H1 (cell line): ENCODE results near the gene RDH14. TPM values are rescaled to one million over a fixed set of nuclear protein-coding genes. Genes with fewer than 3 reads are reported as not detected.

ENCODE experiments used
- CTCF ChIA-PET: fragments of 300-600 bp; sonication (Branson Sonifier 250); formaldehyde crosslinking; loops from one replicate; lab custom pipeline; 2021; ENCODE audit not compliant: partially characterized antibody; lab: Charles Lee
- POLR2A ChIA-PET: fragments of 300-600 bp; sonication (Branson Sonifier 250); formaldehyde crosslinking; loops from one replicate; lab custom pipeline; 2021; ENCODE audit warnings: inconsistent platforms; ENCODE audit not compliant: partially characterized antibody; lab: Charles Lee
- DNase-seq, 2 experiments: peaks; one replicate each; pipeline versions ENCODE4 v3.0.0 to v3.0.0-alpha.2; 2010 to 2022; ENCODE audit warnings: low spot score in 2 of 2, low read depth in 1 of 2, mixed read lengths in 1 of 2
- FAIRE-seq: peaks from 2 replicates; lab custom pipeline; 2011; peaks lifted over from hg19 to GRCh38; lab: Jason Lieb, UNC
- H2AFZ ChIP-seq: 2 replicates; pipeline ENCODE4 v1.8.1; 2012; ENCODE audit warnings: low read length, inconsistent platforms
- H2AK5ac ChIP-seq: 2 replicates; pipeline ENCODE4 v1.6.1; 2013; ENCODE audit warnings: low read depth, low read length
- H2BK120ac ChIP-seq: replicated peaks from 2 replicates; pipeline ENCODE3; 2013; ENCODE audit warnings: low read depth, low read length, inconsistent platforms
- H2BK12ac ChIP-seq: 2 replicates; pipeline ENCODE4 v1.6.1; 2013; ENCODE audit warnings: low read depth, low read length
- H2BK15ac ChIP-seq: 2 replicates; pipeline ENCODE4 v1.6.1; 2013; ENCODE audit warnings: low read length
- H2BK20ac ChIP-seq: 2 replicates; pipeline ENCODE4 v1.6.1; 2013; ENCODE audit warnings: low read length
- H2BK5ac ChIP-seq: 2 replicates; pipeline ENCODE4 v1.6.1; 2013; ENCODE audit warnings: low read depth, low read length
- H3K14ac ChIP-seq: 2 replicates; pipeline ENCODE4 v1.6.1; 2013; ENCODE audit warnings: inconsistent platforms; ENCODE audit not compliant: insufficient read length
- H3K18ac ChIP-seq: 2 replicates; pipeline ENCODE4 v1.6.1; 2013; ENCODE audit warnings: low read length; ENCODE audit errors: extremely low read depth
- H3K23ac ChIP-seq: 2 replicates; pipeline ENCODE4 v1.6.1; 2013; ENCODE audit warnings: inconsistent platforms; ENCODE audit not compliant: insufficient read length
- H3K23me2 ChIP-seq: 2 replicates; pipeline ENCODE4 v1.6.1; 2013; ENCODE audit warnings: low read depth, low read length
- H3K27ac ChIP-seq: 2 replicates; pipeline ENCODE4 v1.6.1; 2011; ENCODE audit warnings: low read depth, low read length, inconsistent platforms
- H3K27me3 ChIP-seq, 4 experiments: replicated peaks in 1 of 4; 1 replicate in 1 of 4; 2 replicates in 3 of 4; pipeline versions ENCODE4 v1.6.1 to v1.8.1; 2011 to 2013; ENCODE audit warnings: low read length in 3 of 4, mild to moderate bottlenecking in 3 of 4, inconsistent platforms in 2 of 4, mixed read lengths in 2 of 4, moderate library complexity in 1 of 4; ENCODE audit not compliant: control insufficient read depth in 3 of 4, insufficient read depth in 3 of 4; ENCODE audit errors: extremely low read depth in 1 of 4
- H3K36me3 ChIP-seq, 4 experiments: 2 replicates each; pipeline versions ENCODE4 v1.6.1 to v1.8.1; 2011 to 2013; ENCODE audit warnings: mild to moderate bottlenecking in 4 of 4, low read length in 3 of 4, moderate library complexity in 2 of 4, control low read depth in 1 of 4, inconsistent platforms in 1 of 4; ENCODE audit not compliant: insufficient read depth in 4 of 4, control insufficient read depth in 2 of 4
- H3K4ac ChIP-seq: replicated peaks from 2 replicates; pipeline ENCODE3; 2013; ENCODE audit warnings: low read length, low read depth, mixed read lengths, inconsistent platforms; ENCODE audit not compliant: insufficient read length
- H3K4me1 ChIP-seq, 4 experiments: replicated peaks in 1 of 4; 1 replicate in 1 of 4; 2 replicates in 3 of 4; pipeline versions ENCODE4 v1.6.1 to v1.8.1; 2011 to 2013; ENCODE audit warnings: low read length in 3 of 4, inconsistent platforms in 2 of 4, mixed read lengths in 1 of 4; ENCODE audit not compliant: insufficient read depth in 4 of 4, control insufficient read depth in 3 of 4
- H3K4me2 ChIP-seq, 2 experiments: 2 replicates each; pipeline versions ENCODE4 v1.6.1 to v1.8.1; 2011 to 2013; ENCODE audit warnings: low read depth in 2 of 2, low read length in 2 of 2, control low read depth in 1 of 2, inconsistent platforms in 1 of 2, mild to moderate bottlenecking in 1 of 2; ENCODE audit not compliant: insufficient read depth in 1 of 2
- H3K4me3 ChIP-seq, 4 experiments: fragments of 200-600, 300-600 bp in 1 of 4; sonication (generic), shearing (Covaris generic), sonication (Bioruptor Twin) in 1 of 4; 2 replicates each; pipeline versions ENCODE4 v1.5.1 to v1.8.1; 2011 to 2016; ENCODE audit warnings: low read length in 4 of 4, low read depth in 3 of 4, control low read depth in 2 of 4, inconsistent platforms in 2 of 4, mild to moderate bottlenecking in 2 of 4, mixed read lengths in 1 of 4, moderate library complexity in 1 of 4; ENCODE audit not compliant: insufficient read depth in 2 of 4; ENCODE audit errors: extremely low read depth in 1 of 4
- H3K56ac ChIP-seq: replicated peaks from 2 replicates; pipeline ENCODE3; 2013; ENCODE audit warnings: low read depth, mild to moderate bottlenecking, mixed read lengths, low read length, inconsistent platforms; ENCODE audit not compliant: insufficient read length
- H3K79me1 ChIP-seq: 2 replicates; pipeline ENCODE4 v1.6.1; 2013; ENCODE audit warnings: low read depth, low read length, control low read depth
- H3K79me2 ChIP-seq, 2 experiments: 2 replicates each; pipeline versions ENCODE4 v1.6.1 to v1.8.1; 2012 to 2013; ENCODE audit warnings: low read length in 2 of 2, mild to moderate bottlenecking in 2 of 2, inconsistent platforms in 1 of 2; ENCODE audit not compliant: insufficient read depth in 2 of 2, control insufficient read depth in 1 of 2
- H3K9ac ChIP-seq, 4 experiments: replicated peaks in 1 of 4; 1 replicate in 1 of 4; 2 replicates in 3 of 4; pipeline versions ENCODE4 v1.6.1 to v1.8.1; 2011 to 2013; ENCODE audit warnings: low read depth in 3 of 4, low read length in 3 of 4, control low read depth in 2 of 4, mild to moderate bottlenecking in 2 of 4, moderate library complexity in 2 of 4, inconsistent platforms in 1 of 4; ENCODE audit errors: extremely low read depth in 1 of 4
- H3K9me3 ChIP-seq, 2 experiments: 2 replicates each; pipeline versions ENCODE4 v1.6.1 to v1.8.1; 2012 to 2013; ENCODE audit warnings: mild to moderate bottlenecking in 2 of 2, moderate library complexity in 2 of 2, control low read depth in 1 of 2, inconsistent platforms in 1 of 2, low read depth in 1 of 2, low read length in 1 of 2, mixed read lengths in 1 of 2; ENCODE audit not compliant: insufficient read depth in 2 of 2
- H4K20me1 ChIP-seq, 2 experiments: replicated peaks in 1 of 2; 2 replicates each; pipeline versions ENCODE3 to v1.8.1; 2011 to 2013; ENCODE audit warnings: inconsistent platforms in 2 of 2, low read length in 2 of 2, mild to moderate bottlenecking in 1 of 2; ENCODE audit not compliant: insufficient read depth in 2 of 2, control insufficient read depth in 1 of 2
- H4K5ac ChIP-seq: 2 replicates; pipeline ENCODE4 v1.6.1; 2013; ENCODE audit warnings: low read length, low read depth, mixed read lengths, inconsistent platforms; ENCODE audit not compliant: insufficient read length
- H4K8ac ChIP-seq: 2 replicates; pipeline ENCODE4 v1.8.0; 2013; ENCODE audit warnings: mild to moderate bottlenecking, moderate library complexity, low read length, inconsistent platforms; ENCODE audit not compliant: insufficient read depth; ENCODE audit errors: extremely low read depth
- H4K91ac ChIP-seq: replicated peaks from 2 replicates; pipeline ENCODE3; 2013; ENCODE audit warnings: low read length, mixed read lengths, inconsistent platforms; ENCODE audit not compliant: insufficient read length
- BACH1 ChIP-seq: IDR thresholded peaks from 2 replicates; pipeline ENCODE4 v1.6.1; 2012; ENCODE audit warnings: low read length, improper control_type of control experiment
- BCL11A ChIP-seq, 2 experiments: IDR thresholded peaks; one replicate each; pipeline ENCODE4 v1.6.1; 2011; ENCODE audit warnings: low read depth in 2 of 2, low read length in 2 of 2, mild to moderate bottlenecking in 2 of 2
- EP300 ChIP-seq, 2 experiments: IDR thresholded peaks; 1 replicate in 1 of 2; 2 replicates in 1 of 2; pipeline ENCODE4 v1.6.1; 2011 to 2012; ENCODE audit warnings: low read depth in 2 of 2, low read length in 2 of 2, mild to moderate bottlenecking in 2 of 2, borderline replicate concordance in 1 of 2, inconsistent platforms in 1 of 2, moderate library complexity in 1 of 2
- KDM5A ChIP-seq: fragments of 200-600 bp; IDR thresholded peaks from 2 replicates; pipeline ENCODE4 v1.7.1; 2012; ENCODE audit warnings: mild to moderate bottlenecking, low read length, inconsistent platforms, mixed read lengths
- POLR2A ChIP-seq, 2 experiments: IDR thresholded peaks; 1 replicate in 1 of 2; 2 replicates in 1 of 2; pipeline ENCODE4 v1.6.1; 2011; ENCODE audit warnings: low read depth in 2 of 2, low read length in 2 of 2, mild to moderate bottlenecking in 2 of 2; ENCODE audit errors: control extremely low read depth in 1 of 2
- RBBP5 ChIP-seq: IDR thresholded peaks from 2 replicates; pipeline ENCODE4 v1.7.1; 2012; ENCODE audit warnings: low read depth, mild to moderate bottlenecking, inconsistent platforms, low read length, moderate library complexity, borderline replicate concordance
- SP2 ChIP-seq: IDR thresholded peaks from 2 replicates; pipeline ENCODE4 v1.6.1; 2012; ENCODE audit warnings: mild to moderate bottlenecking, low read length, inconsistent platforms
- SP4 ChIP-seq: IDR thresholded peaks from 2 replicates; pipeline ENCODE4 v1.6.1; 2012; ENCODE audit warnings: low read length, inconsistent platforms
- TAF7 ChIP-seq: optimal IDR thresholded peaks from 2 replicates; pipeline ENCODE3; 2011; ENCODE audit warnings: low read depth, mild to moderate bottlenecking, inconsistent platforms, low read length, moderate library complexity, borderline replicate concordance
- TEAD4 ChIP-seq: IDR thresholded peaks from 2 replicates; pipeline ENCODE4 v1.6.1; 2012; ENCODE audit warnings: low read depth, low read length, inconsistent platforms, mixed read lengths
- WGBS, 2 experiments: shearing (Covaris generic) in 1 of 2; methylation state at CpG; one replicate each; pipeline versions ENCODE4 v1.1.6 to v1.1.7; 2013 to 2015; ENCODE audit warnings: low lambda C conversion rate in 2 of 2, mixed read lengths in 2 of 2, inconsistent platforms in 1 of 2, low coverage in 1 of 2, missing lambda C conversion rate in 1 of 2; ENCODE audit not compliant: insufficient replicate concordance in 2 of 2, insufficient coverage in 1 of 2, insufficient read length in 1 of 2; ENCODE audit errors: extremely low coverage in 1 of 2, missing lambda C conversion rate in 1 of 2; 5-methylcytosine and 5-hydroxymethylcytosine counted together
- polyA plus RNA-seq, 7 experiments: library from polyadenylated mRNA; depleted of rRNA in 3 of 7; stranded (reverse) in 5 of 7; unstranded in 2 of 7; fragments of >200 nt in 5 of 7; fragments of 200-250 nt in 2 of 7; gene quantifications; 1 replicate in 5 of 7; 2 replicates in 1 of 7; 4 replicates in 1 of 7; pipeline versions ENCODE4 v1.2.1 to v1.2.3, GENCODE V29; 2011 to 2013; ENCODE audit warnings: missing spikeins in 2 of 7, mixed read lengths in 2 of 7
- total RNA-seq: library from RNA; stranded (reverse); fragmentation: NEBNext Ultra II Directional; extraction: Animal tissue kit (Norgen Biotek cat#: 25700); gene quantifications from 2 replicates; pipeline ENCODE4 v1.2.1, GENCODE V29; 2021
- TF ChIP-seq, protein P1 (sequence below), 3 experiments: IDR thresholded peaks; 1 replicate in 2 of 3; 2 replicates in 1 of 3; pipeline versions ENCODE4 v1.5.1 to v1.6.1; 2011; ENCODE audit warnings: low read length in 3 of 3, mild to moderate bottlenecking in 3 of 3, inconsistent platforms in 2 of 3, low read depth in 1 of 3, moderate library complexity in 1 of 3; ENCODE audit not compliant: insufficient read depth in 1 of 3; ENCODE audit errors: control extremely low read depth in 1 of 3

RDH14 gene
- total and polyA plus RNA-seq, 2 of the 8 experiments (the other 6 are each of a cell fraction or from before 2014, with no cell fraction given): 14.7 to 23.6 TPM

- Histone ChIP-seq H3K79me1 (no peaks in the 10 kb centered on the region), H4K5ac (no peak overlapping the region), H2AFZ (no peak overlapping the region)
- TF ChIP-seq EP300 (IDR thresholded peaks at IDR 0.05; ENCODE audit: borderline replicate concordance in 1 of 2, low read depth in 2 of 2, low read length in 2 of 2) (no peak), TAF7 (no peak), BACH1 (no peak), SP4 (no peak), RBBP5 (no peak), KDM5A (no peak), POLR2A (IDR thresholded peaks at IDR 0.05; ENCODE audit: control extremely low read depth in 1 of 2, low read depth in 2 of 2, low read length in 2 of 2) (no peak), BCL11A (IDR thresholded peaks at IDR 0.05; ENCODE audit: low read depth in 2 of 2, low read length in 2 of 2) (no peak), TEAD4 (no peak), SP2 (no peak)
- TF ChIP-seq, protein P1, sequence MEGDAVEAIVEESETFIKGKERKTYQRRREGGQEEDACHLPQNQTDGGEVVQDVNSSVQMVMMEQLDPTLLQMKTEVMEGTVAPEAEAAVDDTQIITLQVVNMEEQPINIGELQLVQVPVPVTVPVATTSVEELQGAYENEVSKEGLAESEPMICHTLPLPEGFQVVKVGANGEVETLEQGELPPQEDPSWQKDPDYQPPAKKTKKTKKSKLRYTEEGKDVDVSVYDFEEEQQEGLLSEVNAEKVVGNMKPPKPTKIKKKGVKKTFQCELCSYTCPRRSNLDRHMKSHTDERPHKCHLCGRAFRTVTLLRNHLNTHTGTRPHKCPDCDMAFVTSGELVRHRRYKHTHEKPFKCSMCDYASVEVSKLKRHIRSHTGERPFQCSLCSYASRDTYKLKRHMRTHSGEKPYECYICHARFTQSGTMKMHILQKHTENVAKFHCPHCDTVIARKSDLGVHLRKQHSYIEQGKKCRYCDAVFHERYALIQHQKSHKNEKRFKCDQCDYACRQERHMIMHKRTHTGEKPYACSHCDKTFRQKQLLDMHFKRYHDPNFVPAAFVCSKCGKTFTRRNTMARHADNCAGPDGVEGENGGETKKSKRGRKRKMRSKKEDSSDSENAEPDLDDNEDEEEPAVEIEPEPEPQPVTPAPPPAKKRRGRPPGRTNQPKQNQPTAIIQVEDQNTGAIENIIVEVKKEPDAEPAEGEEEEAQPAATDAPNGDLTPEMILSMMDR (IDR thresholded peaks at IDR 0.05; ENCODE audit: control extremely low read depth in 1 of 3, insufficient read depth in 1 of 3, low read depth in 1 of 3, low read length in 3 of 3): no peak
Measured at GRCh38 chr2:18536100-18536499, 24.4 kb downstream of the RDH14 start.

More at GRCh38 chr2:18536100-18536499, 24.4 kb downstream of the RDH14 start:
- Histone ChIP-seq H3K9me3 (no peaks in the 10 kb centered on the region), H4K91ac (no peak overlapping the region), H2BK120ac (no peak overlapping the region), H4K8ac (no peak overlapping the region), H3K27me3 (no peaks in the 10 kb centered on the region), H3K4me2 (no peak overlapping the region), H3K18ac (no peak overlapping the region), H2AK5ac (no peak overlapping the region), H3K36me3 (no peaks in the 10 kb centered on the region), H3K79me2 (no peaks in the 10 kb centered on the region), H3K23me2 (no peaks in the 10 kb centered on the region), H2BK12ac (no peak overlapping the region), H3K9ac (no peak overlapping the region), H3K23ac (no peak overlapping the region), H3K14ac (no peak overlapping the region), H2BK5ac (no peak overlapping the region), H4K20me1 (no peaks in the 10 kb centered on the region), H3K4me3 (no peak overlapping the region), H3K4me1 (no peaks in the 10 kb centered on the region), H2BK20ac (no peak overlapping the region), H3K27ac (no peak overlapping the region), H2BK15ac (no peak overlapping the region), H3K4ac (no peak overlapping the region), H3K56ac (no peak overlapping the region)
- FAIRE-seq (no peak), DNase-seq (no peak)
- POLR2A ChIA-PET: no interaction called here
- CTCF ChIA-PET: interaction anchor here (1.6 to 9.2 kb wide), 2 partner anchors 10 to 16 kb away, joined by 4 to 60 read pairs; no protein-coding TSS in a partner anchor
- 97% methylated on average over 7 of the region's 7 CpGs; no CpG with 5 or more reads in 1 of the 2 experiments for WGBS, 2 experiments
